GM13977 (cell line): ENCODE results near the gene LDLRAD4.

Experiments used
- DNase-seq: peaks from one replicate; pipeline ENCODE4 v3.0.0; 2012; ENCODE audit warnings: low spot score
- in situ Hi-C: fragments of 300-500 bp; cut with MboI; formaldehyde crosslinking; loops from one replicate; pipeline ENCODE4 v1.12.0; 2022; ENCODE audit warnings: low sequenced_read_pairs, low pct_unique_long_range_greater_than_20kb, mixed read lengths, inconsistent platforms; ENCODE audit not compliant: unreplicated experiment
- TF ChIP-seq, protein P1 (sequence below): IDR thresholded peaks from 2 replicates; pipeline ENCODE4 v1.5.1; 2012; ENCODE audit warnings: mild to moderate bottlenecking, control low read depth; ENCODE audit not compliant: insufficient read depth; ENCODE audit errors: extremely low read depth, missing control alignments

Gene LDLRAD4

GRCh38 chr18:13616525-13617035 lies 398.0 kb downstream of the LDLRAD4 start:
- no peak for DNase-seq
- TF ChIP-seq, protein P1, sequence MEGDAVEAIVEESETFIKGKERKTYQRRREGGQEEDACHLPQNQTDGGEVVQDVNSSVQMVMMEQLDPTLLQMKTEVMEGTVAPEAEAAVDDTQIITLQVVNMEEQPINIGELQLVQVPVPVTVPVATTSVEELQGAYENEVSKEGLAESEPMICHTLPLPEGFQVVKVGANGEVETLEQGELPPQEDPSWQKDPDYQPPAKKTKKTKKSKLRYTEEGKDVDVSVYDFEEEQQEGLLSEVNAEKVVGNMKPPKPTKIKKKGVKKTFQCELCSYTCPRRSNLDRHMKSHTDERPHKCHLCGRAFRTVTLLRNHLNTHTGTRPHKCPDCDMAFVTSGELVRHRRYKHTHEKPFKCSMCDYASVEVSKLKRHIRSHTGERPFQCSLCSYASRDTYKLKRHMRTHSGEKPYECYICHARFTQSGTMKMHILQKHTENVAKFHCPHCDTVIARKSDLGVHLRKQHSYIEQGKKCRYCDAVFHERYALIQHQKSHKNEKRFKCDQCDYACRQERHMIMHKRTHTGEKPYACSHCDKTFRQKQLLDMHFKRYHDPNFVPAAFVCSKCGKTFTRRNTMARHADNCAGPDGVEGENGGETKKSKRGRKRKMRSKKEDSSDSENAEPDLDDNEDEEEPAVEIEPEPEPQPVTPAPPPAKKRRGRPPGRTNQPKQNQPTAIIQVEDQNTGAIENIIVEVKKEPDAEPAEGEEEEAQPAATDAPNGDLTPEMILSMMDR: no peak
- in situ Hi-C loops: no loop called here

DNA sequence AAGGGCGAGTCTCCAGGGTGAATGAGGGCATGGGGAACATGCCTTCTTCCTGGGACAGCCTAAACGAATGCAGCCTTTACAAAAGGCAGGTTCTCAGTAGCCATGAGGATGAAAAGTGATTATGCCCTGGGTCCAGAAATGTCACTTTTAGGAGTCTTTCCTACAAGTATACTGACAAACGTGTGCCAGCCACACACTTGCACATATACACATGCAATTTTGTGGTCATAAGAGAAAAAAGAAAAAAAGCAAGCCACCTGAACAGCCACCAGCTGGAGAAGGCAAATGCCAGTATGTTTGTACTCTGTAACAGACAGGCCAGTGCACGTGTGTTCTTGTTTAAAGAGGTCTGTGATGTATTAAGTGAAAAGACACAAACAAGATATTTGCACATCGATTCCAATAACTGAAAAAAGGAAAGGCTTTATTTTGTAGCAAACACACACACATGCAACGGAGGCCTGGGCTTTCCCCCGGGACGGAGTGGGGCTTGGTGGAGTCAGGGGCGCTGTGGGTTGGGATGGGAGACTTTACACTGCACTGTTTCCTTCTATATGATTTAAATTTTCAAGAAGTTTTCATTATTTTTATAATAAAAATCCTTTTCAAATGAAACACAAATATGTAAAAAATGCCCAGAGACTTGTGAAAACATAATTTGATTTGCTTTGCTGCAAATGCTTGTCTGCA lies 399.4 kb downstream of the LDLRAD4 start:
- in situ Hi-C loops: no loop called here
- DNase-seq: no peak
- TF ChIP-seq, protein P1: no peak

DNA sequence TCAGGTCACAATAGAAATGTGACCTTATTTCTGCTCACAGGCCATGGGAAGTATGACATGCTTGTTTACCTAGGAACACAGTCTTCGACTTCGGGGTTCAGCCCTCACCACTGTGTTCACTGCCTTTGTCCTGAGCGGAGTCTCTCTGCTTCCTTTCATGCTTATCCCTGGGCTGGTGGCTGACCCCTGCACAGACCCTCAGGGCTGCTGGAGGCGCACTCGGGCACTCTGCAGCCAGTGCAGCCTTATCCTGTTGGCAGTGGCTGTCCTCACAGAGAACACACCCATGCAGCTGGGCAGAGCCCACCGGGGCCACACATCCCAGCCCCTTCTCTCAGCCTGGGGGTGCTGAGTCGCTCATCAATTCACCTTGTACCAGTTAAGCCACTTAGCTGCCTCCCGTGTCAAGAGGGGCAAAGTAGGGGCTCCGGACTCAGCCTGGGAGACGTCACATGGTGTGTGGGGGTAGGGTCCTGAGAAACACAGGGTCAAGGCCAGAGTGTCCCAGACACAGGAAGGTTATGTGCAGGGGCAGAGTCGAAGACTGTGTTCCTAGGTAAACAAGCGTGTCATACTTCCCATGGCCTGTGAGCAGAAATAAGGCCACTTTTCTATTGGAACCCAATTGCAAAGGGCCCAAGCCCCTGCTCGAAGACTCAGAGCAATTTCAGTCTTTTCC lies 400.3 kb downstream of the LDLRAD4 start:
- no peak for DNase-seq
- TF ChIP-seq, protein P1: no peak
- in situ Hi-C loops: no loop called here

GRCh38 chr18:13619505-13620205 lies 401.1 kb downstream of the LDLRAD4 start:
- DNase-seq: no peak
- TF ChIP-seq, protein P1: no peak
- in situ Hi-C loops: no loop called here

DNA sequence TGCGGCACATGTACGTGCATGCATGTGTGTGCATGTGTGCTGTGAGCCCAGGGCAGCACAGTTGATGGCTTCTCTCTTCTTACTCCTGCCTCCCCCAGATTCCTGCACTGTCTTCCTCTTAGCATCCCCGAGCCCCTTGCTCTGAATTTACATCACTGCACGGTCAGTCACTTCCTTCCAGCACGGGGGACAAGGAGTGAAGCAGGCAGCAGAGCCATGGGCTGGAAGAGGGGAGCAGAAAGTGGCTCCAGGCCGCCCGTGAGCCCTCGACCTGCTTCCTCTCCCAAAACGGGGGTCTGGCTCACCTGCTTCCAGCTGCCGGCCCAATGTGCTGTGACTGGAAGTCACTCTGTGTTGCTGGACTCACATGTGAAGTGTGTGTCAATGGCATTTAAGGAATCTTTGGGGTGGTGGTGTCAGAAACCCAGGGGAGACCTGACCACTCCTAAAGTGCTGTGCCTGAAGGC lies 401.7 kb downstream of the LDLRAD4 start:
- no peak for DNase-seq
- TF ChIP-seq, protein P1: no peak
- in situ Hi-C loops: no loop called here

DNA sequence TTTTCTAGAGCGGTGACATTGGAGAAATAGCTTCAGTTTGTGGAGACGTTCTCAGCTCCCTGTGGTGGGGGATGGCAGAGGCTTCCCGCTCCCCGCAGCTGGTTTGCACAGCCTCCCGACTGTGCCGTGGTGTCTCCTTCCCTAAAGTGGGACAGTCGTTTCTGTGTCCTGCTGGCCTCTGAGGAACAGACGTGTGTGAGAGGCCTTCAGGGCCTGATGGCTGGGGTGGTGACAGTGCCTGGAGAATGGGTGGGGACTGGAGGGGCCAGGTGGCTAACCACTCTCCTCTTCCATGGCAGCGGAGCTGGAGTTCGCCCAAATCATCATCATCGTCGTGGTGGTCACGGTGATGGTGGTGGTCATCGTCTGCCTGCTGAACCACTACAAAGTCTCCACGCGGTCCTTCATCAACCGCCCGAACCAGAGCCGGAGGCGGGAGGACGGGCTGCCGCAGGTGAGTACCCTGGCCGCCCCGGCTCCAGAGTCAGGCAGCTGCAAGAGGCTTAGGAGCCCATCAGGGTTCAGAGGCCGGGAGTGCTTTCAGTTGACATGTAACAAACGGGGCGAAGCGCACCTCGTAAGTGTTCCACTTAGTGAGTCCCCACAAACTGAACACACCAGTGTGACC lies 402.4 kb downstream of the LDLRAD4 start:
- in situ Hi-C loops: no loop called here
- TF ChIP-seq, protein P1: no peak
- DNase-seq: no peak
